Hepatocyte (in vitro differentiated cells): ENCODE measurements around the gene OSTC. TPM values are rescaled to one million over a fixed set of nuclear protein-coding genes. Genes with fewer than 3 reads are reported as not detected.

Experiments used
- DNase-seq: peaks from one replicate; pipeline ENCODE4 v3.0.0-alpha.2; 2016; ENCODE audit warnings: low spot score
- H2AFZ ChIP-seq: fragments of 200-600 bp; sonication (generic); 2 replicates; pipeline ENCODE4 v1.6.0; 2016; ENCODE audit warnings: antibody characterized with exemption, mild to moderate bottlenecking
- H3K27ac ChIP-seq: fragments of 200-600 bp; sonication (generic); 2 replicates; pipeline ENCODE4 v1.5.1; 2016; ENCODE audit warnings: mild to moderate bottlenecking
- H3K27me3 ChIP-seq: fragments of 200-600 bp; sonication (generic); 2 replicates; pipeline ENCODE4 v1.6.1; 2016
- H3K36me3 ChIP-seq: fragments of 200-600 bp; sonication (generic); replicated peaks from 2 replicates; pipeline ENCODE4 v1.5.1; 2016; ENCODE audit warnings: low read depth; ENCODE audit not compliant: insufficient read depth
- H3K4me1 ChIP-seq: fragments of 200-600 bp; sonication (generic); 2 replicates; pipeline ENCODE4 v1.5.1; 2016; ENCODE audit warnings: mild to moderate bottlenecking, moderate library complexity; ENCODE audit not compliant: insufficient read depth
- H3K4me2 ChIP-seq: fragments of 200-600 bp; sonication (generic); 2 replicates; pipeline ENCODE4 v1.6.0; 2016
- H3K4me3 ChIP-seq: fragments of 200-600 bp; sonication (generic); 2 replicates; pipeline ENCODE4 v1.5.1; 2016; ENCODE audit warnings: mild to moderate bottlenecking
- H3K79me2 ChIP-seq: fragments of 200-600 bp; sonication (generic); 2 replicates; pipeline ENCODE4 v1.6.0; 2017; ENCODE audit warnings: mild to moderate bottlenecking
- H3K9me2 ChIP-seq: fragments of 200-600 bp; sonication (generic); replicated peaks from 2 replicates; pipeline ENCODE4 v1.6.0; 2017; ENCODE audit warnings: mild to moderate bottlenecking; ENCODE audit not compliant: insufficient read depth
- H3K9me3 ChIP-seq: fragments of 200-600 bp; sonication (generic); 2 replicates; pipeline ENCODE4 v1.5.1; 2016; ENCODE audit warnings: low read depth, mild to moderate bottlenecking
- H4K20me1 ChIP-seq: fragments of 200-600 bp; sonication (generic); 2 replicates; pipeline ENCODE4 v1.6.0; 2016; ENCODE audit warnings: mild to moderate bottlenecking; ENCODE audit not compliant: insufficient read depth, poor library complexity, severe bottlenecking
- CTCF ChIP-seq: fragments of 200-600 bp; sonication (generic); IDR thresholded peaks from 2 replicates; pipeline ENCODE4 v1.5.1; 2016; ENCODE audit warnings: antibody characterized with exemption, mild to moderate bottlenecking; ENCODE audit not compliant: poor library complexity
- EZH2 ChIP-seq: fragments of 200-600 bp; sonication (generic); IDR thresholded peaks from 2 replicates; pipeline ENCODE4 v1.6.1; 2016; ENCODE audit warnings: antibody characterized with exemption, mild to moderate bottlenecking, borderline replicate concordance
- EZH2phosphoT487 ChIP-seq: fragments of 200-600 bp; sonication (generic); IDR thresholded peaks from one replicate; pipeline ENCODE4 v1.6.1; 2018; ENCODE audit warnings: antibody characterized with exemption, mild to moderate bottlenecking, low read depth, moderate library complexity; ENCODE audit not compliant: unreplicated experiment, severe bottlenecking
- WGBS: methylation state at CpG from one replicate; pipeline ENCODE4 v1.1.6; 2016; ENCODE audit warnings: low lambda C conversion rate; ENCODE audit errors: missing lambda C conversion rate; 5-methylcytosine and 5-hydroxymethylcytosine counted together
- polyA plus RNA-seq: library from polyadenylated mRNA; unstranded; fragments of >200 nt; fragmentation: Nextera tagmentation; extraction: Ambion mirVana; gene quantifications from 2 replicates; pipeline ENCODE4 v1.2.1, GENCODE V29; 2016
- total RNA-seq: library from RNA; depleted of rRNA; stranded (reverse); fragments of >200 nt; gene quantifications from 2 replicates; pipeline ENCODE4 v1.2.3, GENCODE V29; 2014

The OSTC gene
- total and polyA plus RNA-seq, 2 experiments from 2014 or later: 372 to 425 TPM

- H3K79me2 ChIP-seq: no peaks in the 10 kb centered on the region
- H3K27ac ChIP-seq: no peak overlapping the region
- TF ChIP-seq EZH2 (no peak), EZH2phosphoT487 (no peak), CTCF (no peak)
- no peaks in the 10 kb centered on the region for H4K20me1 ChIP-seq
- no peaks in the 10 kb centered on the region for H3K9me2 ChIP-seq
- no peak overlapping the region for H3K4me2 ChIP-seq
- H3K4me3 ChIP-seq: no peak overlapping the region
- no peaks in the 10 kb centered on the region for H3K4me1 ChIP-seq
- H3K27me3 ChIP-seq: no peaks in the 10 kb centered on the region
- H3K9me3 ChIP-seq: no peaks in the 10 kb centered on the region
- no peak overlapping the region for H2AFZ ChIP-seq
- DNase-seq: no peak
- peaks cover 7% of the 10 kb centered on the region for H3K36me3 ChIP-seq
- 64% methylated on average over 1 of the region's 1 CpG for WGBS
Observed at GRCh38 chr4:108636246-108636645, 14.2 kb upstream of the OSTC start.

- Histone ChIP-seq H3K79me2 (no peaks in the 10 kb centered on the region), H3K9me3 (no peaks in the 10 kb centered on the region), H3K27me3 (no peaks in the 10 kb centered on the region), H3K4me3 (no peak overlapping the region), H3K4me1 (no peaks in the 10 kb centered on the region), H3K9me2 (no peaks in the 10 kb centered on the region), H2AFZ (no peak overlapping the region), H3K4me2 (no peak overlapping the region), H3K36me3 (no peaks in the 10 kb centered on the region), H3K27ac (no peak overlapping the region), H4K20me1 (no peaks in the 10 kb centered on the region)
- WGBS: 69% methylated on average over 2 of the region's 2 CpGs
- TF ChIP-seq EZH2 (no peak), EZH2phosphoT487 (no peak), CTCF (no peak)
- DNase-seq: no peak
Observed at GRCh38 chr4:108637856-108638255, 12.5 kb upstream of the OSTC start.

GRCh38 chr4:108644237-108644636 is 6.2 kb upstream of the OSTC start:
- no peak for DNase-seq
- no peak overlapping the region for H3K4me2 ChIP-seq
- H2AFZ ChIP-seq: no peak overlapping the region
- no peaks in the 10 kb centered on the region for H3K4me1 ChIP-seq
- TF ChIP-seq EZH2phosphoT487 (no peak), CTCF (no peak), EZH2 (no peak)
- H3K9me2 ChIP-seq: no peaks in the 10 kb centered on the region
- H3K27me3 ChIP-seq: no peaks in the 10 kb centered on the region
- H4K20me1 ChIP-seq: no peaks in the 10 kb centered on the region
- H3K9me3 ChIP-seq: no peaks in the 10 kb centered on the region
- no peaks in the 10 kb centered on the region for H3K79me2 ChIP-seq
- H3K27ac ChIP-seq: no peak overlapping the region
- no peaks in the 10 kb centered on the region for H3K36me3 ChIP-seq
- no peak overlapping the region for H3K4me3 ChIP-seq
- WGBS: 81% methylated on average over 1 of the region's 1 CpG

GRCh38 chr4:108646706-108647105 is 3.7 kb upstream of the OSTC start:
- H3K4me3 ChIP-seq: no peak overlapping the region
- TF ChIP-seq CTCF (no peak), EZH2phosphoT487 (no peak), EZH2 (no peak)
- 97% methylated on average over 3 of the region's 3 CpGs for WGBS
- no peaks in the 10 kb centered on the region for H3K27me3 ChIP-seq
- no peaks in the 10 kb centered on the region for H4K20me1 ChIP-seq
- H3K4me1 ChIP-seq: no peaks in the 10 kb centered on the region
- H3K4me2 ChIP-seq: no peak overlapping the region
- H3K36me3 ChIP-seq: no peaks in the 10 kb centered on the region
- no peak overlapping the region for H3K27ac ChIP-seq
- H2AFZ ChIP-seq: no peak overlapping the region
- peaks cover 11% of the 10 kb centered on the region for H3K79me2 ChIP-seq
- no peaks in the 10 kb centered on the region for H3K9me2 ChIP-seq
- no peak for DNase-seq
- H3K9me3 ChIP-seq: no peaks in the 10 kb centered on the region
